Heart left ventricle (tissue), 16 donors: ENCODE results near the gene RBM5. TPM values are rescaled to one million over a fixed set of nuclear protein-coding genes. Genes with fewer than 3 reads are reported as not detected.

Experiments used
- ATAC-seq, 4 donors: fragments of 200-7000 bp; cut with Tn5 transposase; one replicate each; pipeline ENCODE4 v1.9.1; 2020 to 2022; ENCODE audit warnings: moderate library complexity in 4 of 4, mild to moderate bottlenecking in 3 of 4, moderate number of reproducible peaks in 1 of 4
- DNase-seq, 5 donors: peaks; one replicate each; pipeline ENCODE4 v3.0.0-alpha.2; 2020
- H3K27ac ChIP-seq, 12 donors: fragments of 200-600 bp; sonication (generic) in 4 of 12; one replicate each; pipeline versions ENCODE4 v1.5.0 to v1.8.0; 2016 to 2022; ENCODE audit warnings: mild to moderate bottlenecking in 2 of 12
- H3K27me3 ChIP-seq, 9 donors: fragments of 200-600 bp; sonication (generic) in 2 of 9; one replicate each; pipeline versions ENCODE4 v1.5.1 to v1.8.0; 2016 to 2022; ENCODE audit warnings: mild to moderate bottlenecking in 3 of 9
- H3K36me3 ChIP-seq, 9 donors: fragments of 200-600 bp; sonication (generic) in 2 of 9; one replicate each; pipeline versions ENCODE4 v1.5.0 to v1.8.0; 2018 to 2022; ENCODE audit warnings: mild to moderate bottlenecking in 2 of 9
- H3K4me1 ChIP-seq, 12 donors: fragments of 200-600 bp; sonication (generic) in 4 of 12; one replicate each; pipeline versions ENCODE4 v1.5.0 to v1.8.0; 2016 to 2022; ENCODE audit warnings: mild to moderate bottlenecking in 3 of 12
- H3K4me3 ChIP-seq, 12 donors: fragments of 200-600 bp; sonication (generic) in 4 of 12; one replicate each; pipeline versions ENCODE4 v1.5.0 to v1.8.0; 2017 to 2022; ENCODE audit warnings: mild to moderate bottlenecking in 9 of 12, moderate library complexity in 4 of 12
- H3K9me3 ChIP-seq, 12 donors: fragments of 200-600 bp; sonication (generic) in 4 of 12; one replicate each; pipeline versions ENCODE4 v1.5.0 to v1.8.0; 2016 to 2022; ENCODE audit warnings: mild to moderate bottlenecking in 1 of 12
- POLR2A ChIP-seq, 2 donors: fragments of 450-650 bp; IDR thresholded peaks; one replicate each; pipeline ENCODE4 v1.6.1; 2017; ENCODE audit warnings: antibody characterized with exemption in 2 of 2, mild to moderate bottlenecking in 2 of 2, moderate library complexity in 2 of 2
- WGBS, 4 donors: extraction: QIAGEN DNeasy Blood & Tissue Kit in 2 of 4; methylation state at CpG; one replicate each; pipeline versions ENCODE4 v1.1.5 to v1.1.7; 2013 to 2018; 5-methylcytosine and 5-hydroxymethylcytosine counted together
- intact Hi-C, 10 donors: fragments of 100-400 bp; cut with DNase I; formaldehyde crosslinking; loops; one replicate each; pipeline versions ENCODE4 v1.11.1 to v1.14.2; 2022
- polyA plus RNA-seq, 2 donors: library from polyadenylated mRNA; stranded (reverse); fragments of 200-250 nt; gene quantifications; one replicate each; pipeline ENCODE4 v1.2.3, GENCODE V29; 2013
- total RNA-seq, 9 donors: library from RNA; depleted of rRNA in 2 of 9; stranded (reverse); fragments of >200 nt in 2 of 9; fragmentation: NEBNext Ultra II Directional in 3 of 9; extraction: Animal tissue kit (Norgen Biotek cat#: 25700) in 3 of 9; gene quantifications; one replicate each; pipeline versions ENCODE4 v1.1.0 to v1.2.4, GENCODE V29; 2016 to 2023
- TF ChIP-seq, protein P1 (sequence below), 12 donors: fragments of 200-600 bp; sonication (generic) in 4 of 12; IDR thresholded peaks; one replicate each; pipeline versions ENCODE4 v1.5.0 to v1.8.0; 2018 to 2022; ENCODE audit warnings: antibody characterized with exemption in 12 of 12, mild to moderate bottlenecking in 5 of 12
- donor health status: ischemic (EF 13 %, LVEDD 7.1; RV severe dilation, severe dysfunction).
- donor health status: healthy with polysubstance abuse.
- donor health status: DM: no; HTN: yes; CAD: no.
- donor health status: DM: no; HTN: no; CAD: no.
- donor health status: ischemic (EF 25% LVEDD 6.9; RV normal size, moderate dysfunction).
- donor health status: ischemic (EF 25% LVEDD 5.7; RV mildly dilated, moderate dysfunction).
- donor health status: healthy.
- donor health status: DM: yes; HTN: yes; CAD: no.
- donor health status: ischemic (EF 35%, LVEDD 5.7; RV mildly dilated, moderate dysfunction).
- donor health status: nonischemic (EF 11% LVEDD 7.7; RV severe dilation, severe dysfunction).
- donor health status: DM: yes; HTN: yes; CAD: no.
- donor health status: PGD.
- donor health status: ischemic (EF 29% LVEDD 5.4; RV normal size, mild dysfunction).
- donor health status: nonischemic (EF 23%, LVEDD 6.1; RV moderate dilation, normal function).

The RBM5 gene
- total and polyA plus RNA-seq, 11 donors: 32.5 to 77.3 (median 52.2) TPM

DNA sequence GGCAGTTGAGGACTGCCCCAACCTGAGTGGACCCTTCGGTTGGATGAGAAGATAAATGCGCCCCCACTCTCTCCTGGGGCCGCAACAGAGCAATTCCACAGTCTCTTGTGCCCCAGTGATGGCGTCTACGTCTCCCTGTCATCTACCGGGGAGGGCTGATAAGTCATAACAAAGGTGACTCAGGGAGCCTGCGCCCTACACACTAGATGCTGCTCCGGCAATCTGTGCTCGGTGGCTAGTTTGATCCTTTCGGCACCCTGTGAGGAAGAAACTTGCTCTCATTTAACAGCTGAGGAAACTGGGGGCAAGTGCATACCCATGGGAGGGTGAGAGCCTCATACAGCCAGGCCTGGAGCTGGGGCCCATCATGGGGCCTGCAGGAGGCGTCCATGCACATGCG is 52.3 kb downstream of the RBM5 start:
- 94 to 95% (median 94%) methylated on average over 8 to 12 of the region's 12 CpGs for WGBS, 4 donors

DNA sequence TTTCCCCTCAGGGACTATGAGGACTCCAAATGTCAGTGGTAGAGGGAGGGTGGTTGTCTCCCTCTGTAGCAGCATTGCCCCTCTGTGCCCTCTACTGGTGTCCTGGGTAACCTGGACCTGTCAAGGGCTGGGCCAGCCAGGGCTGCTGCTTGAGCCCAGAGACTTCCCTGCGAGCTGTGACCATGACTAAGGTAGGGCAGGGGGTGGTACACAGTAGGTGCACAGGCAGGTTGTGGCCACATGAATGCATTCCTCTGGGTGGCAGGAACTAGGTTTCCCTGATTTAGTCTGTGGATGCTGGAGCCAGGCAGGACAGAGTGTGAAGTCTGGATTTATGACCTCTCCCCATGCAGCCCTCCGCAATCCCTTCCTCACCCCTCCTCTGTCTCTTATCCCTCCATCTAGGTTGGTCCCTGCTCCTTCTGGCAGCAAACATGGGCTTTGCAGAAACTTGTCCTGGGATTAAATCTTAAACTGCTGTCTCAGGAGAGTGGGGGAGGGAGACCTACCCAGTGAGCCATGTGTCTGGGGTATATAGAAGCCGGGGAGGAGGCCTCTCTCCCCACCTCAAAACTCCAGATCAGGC is 57.7 kb downstream of the RBM5 start:
- TF ChIP-seq POLR2A (IDR thresholded peaks at IDR 0.05): no peak
- TF ChIP-seq, protein P1, sequence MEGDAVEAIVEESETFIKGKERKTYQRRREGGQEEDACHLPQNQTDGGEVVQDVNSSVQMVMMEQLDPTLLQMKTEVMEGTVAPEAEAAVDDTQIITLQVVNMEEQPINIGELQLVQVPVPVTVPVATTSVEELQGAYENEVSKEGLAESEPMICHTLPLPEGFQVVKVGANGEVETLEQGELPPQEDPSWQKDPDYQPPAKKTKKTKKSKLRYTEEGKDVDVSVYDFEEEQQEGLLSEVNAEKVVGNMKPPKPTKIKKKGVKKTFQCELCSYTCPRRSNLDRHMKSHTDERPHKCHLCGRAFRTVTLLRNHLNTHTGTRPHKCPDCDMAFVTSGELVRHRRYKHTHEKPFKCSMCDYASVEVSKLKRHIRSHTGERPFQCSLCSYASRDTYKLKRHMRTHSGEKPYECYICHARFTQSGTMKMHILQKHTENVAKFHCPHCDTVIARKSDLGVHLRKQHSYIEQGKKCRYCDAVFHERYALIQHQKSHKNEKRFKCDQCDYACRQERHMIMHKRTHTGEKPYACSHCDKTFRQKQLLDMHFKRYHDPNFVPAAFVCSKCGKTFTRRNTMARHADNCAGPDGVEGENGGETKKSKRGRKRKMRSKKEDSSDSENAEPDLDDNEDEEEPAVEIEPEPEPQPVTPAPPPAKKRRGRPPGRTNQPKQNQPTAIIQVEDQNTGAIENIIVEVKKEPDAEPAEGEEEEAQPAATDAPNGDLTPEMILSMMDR (IDR thresholded peaks at IDR 0.05): no peak
- H3K9me3 ChIP-seq: no peaks in the 10 kb centered on the region
- H3K4me1 ChIP-seq: no peaks in the 10 kb centered on the region
- no peak overlapping the region for H3K27ac ChIP-seq
- 94 to 98% (median 97%) methylated on average over 3 of the region's 3 CpGs for WGBS, 4 donors
- no peak for DNase-seq
- ATAC-seq: no peak
- no peaks in the 10 kb centered on the region for H3K36me3 ChIP-seq
- H3K4me3 ChIP-seq: no peak overlapping the region
- intact Hi-C loops: no loop called here
- H3K27me3 ChIP-seq: no peaks in the 10 kb centered on the region

More for the DNA sequence above, 52.3 kb downstream of the RBM5 start:
- no peak overlapping the region for H3K27ac ChIP-seq
- H3K9me3 ChIP-seq: no peaks in the 10 kb centered on the region
- intact Hi-C loops: no loop called here
- peaks cover 0 to 20% (median 1%) of the 10 kb centered on the region in 12 donors for H3K4me1 ChIP-seq
- TF ChIP-seq, protein P1 (IDR thresholded peaks at IDR 0.05): no peak
- no peaks in the 10 kb centered on the region for H3K36me3 ChIP-seq
- H3K4me3 ChIP-seq: no peak overlapping the region
- ATAC-seq (no peak), DNase-seq (no peak)
- H3K27me3 ChIP-seq: no peaks in the 10 kb centered on the region

DNA sequence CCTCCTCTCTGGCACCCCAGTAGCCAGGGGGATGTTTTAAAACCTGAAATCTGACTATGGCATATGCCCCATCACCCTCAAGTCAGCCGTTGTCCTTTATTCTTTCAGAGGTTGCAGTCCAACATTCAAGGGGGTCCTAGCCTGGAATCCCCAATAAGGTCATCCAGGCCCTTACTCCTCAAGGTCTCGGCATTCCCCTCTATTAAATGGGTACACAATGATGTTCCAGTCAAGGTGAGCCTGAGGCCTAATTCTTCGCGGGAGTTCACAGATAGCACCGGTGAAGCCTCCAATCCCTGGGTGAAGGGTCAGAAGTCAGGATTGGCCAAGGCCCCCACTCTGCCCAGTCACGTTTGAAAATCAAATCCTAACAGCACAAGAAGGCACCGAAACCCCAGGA is 58.3 kb downstream of the RBM5 start:
- Histone ChIP-seq H3K27me3 (no peaks in the 10 kb centered on the region), H3K9me3 (no peaks in the 10 kb centered on the region), H3K4me1 (no peaks in the 10 kb centered on the region), H3K36me3 (no peaks in the 10 kb centered on the region), H3K27ac (no peak overlapping the region), H3K4me3 (no peak overlapping the region)
- no peak for DNase-seq
- WGBS, 4 donors: 89 to 95% (median 93%) methylated on average over 7 of the region's 7 CpGs
- no peak for ATAC-seq
- TF ChIP-seq POLR2A (IDR thresholded peaks at IDR 0.05): no peak
- TF ChIP-seq, protein P1 (IDR thresholded peaks at IDR 0.05): no peak
- intact Hi-C loops: no loop called here

DNA sequence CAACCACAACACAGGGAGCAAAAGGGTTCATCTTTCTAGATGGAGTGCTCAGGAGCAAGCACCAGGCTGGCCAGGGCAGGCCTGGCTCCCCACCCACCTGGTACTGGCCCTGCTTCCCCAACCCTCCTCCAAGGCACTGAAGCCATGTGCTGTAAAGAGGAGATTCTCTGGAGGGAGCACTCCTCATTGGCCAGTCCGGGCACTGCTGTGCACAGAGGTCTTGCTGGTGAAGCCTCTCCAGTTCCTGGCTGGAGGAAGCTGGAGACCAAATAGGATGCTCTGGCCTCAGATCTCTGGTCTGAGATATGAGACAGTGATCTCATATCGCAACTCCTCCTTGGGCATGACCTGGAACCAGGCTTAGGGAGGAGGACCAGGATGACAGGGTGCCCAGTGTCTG is 58.7 kb downstream of the RBM5 start:
- DNase-seq: no peak
- ATAC-seq: no peak
- intact Hi-C loops: no loop called here
- Histone ChIP-seq H3K27ac (no peak overlapping the region), H3K9me3 (no peaks in the 10 kb centered on the region), H3K36me3 (no peaks in the 10 kb centered on the region), H3K27me3 (no peaks in the 10 kb centered on the region), H3K4me3 (no peak overlapping the region), H3K4me1 (no peaks in the 10 kb centered on the region)
- TF ChIP-seq POLR2A (IDR thresholded peaks at IDR 0.05): no peak
- TF ChIP-seq, protein P1 (IDR thresholded peaks at IDR 0.05): no peak
- 80 to 95% (median 85%) methylated on average over 2 of the region's 2 CpGs for WGBS, 4 donors
